ENCODE measurements around the gene SPATA18. TPM values are rescaled to one million over a fixed set of nuclear protein-coding genes. Genes with fewer than 3 reads are reported as not detected.
A peak's percentile ranks its signal among the peaks of the same experiment; 100 is the strongest.
"Not testable (repeated sequence)": the region's sequence is repeated elsewhere in the genome, so short reads cannot be mapped to it uniquely, and the experiment has no call there.

Gene SPATA18
- polyA plus RNA-seq, 3 donors = 1.3 to 1.4 (median 1.3) TPM

DNA sequence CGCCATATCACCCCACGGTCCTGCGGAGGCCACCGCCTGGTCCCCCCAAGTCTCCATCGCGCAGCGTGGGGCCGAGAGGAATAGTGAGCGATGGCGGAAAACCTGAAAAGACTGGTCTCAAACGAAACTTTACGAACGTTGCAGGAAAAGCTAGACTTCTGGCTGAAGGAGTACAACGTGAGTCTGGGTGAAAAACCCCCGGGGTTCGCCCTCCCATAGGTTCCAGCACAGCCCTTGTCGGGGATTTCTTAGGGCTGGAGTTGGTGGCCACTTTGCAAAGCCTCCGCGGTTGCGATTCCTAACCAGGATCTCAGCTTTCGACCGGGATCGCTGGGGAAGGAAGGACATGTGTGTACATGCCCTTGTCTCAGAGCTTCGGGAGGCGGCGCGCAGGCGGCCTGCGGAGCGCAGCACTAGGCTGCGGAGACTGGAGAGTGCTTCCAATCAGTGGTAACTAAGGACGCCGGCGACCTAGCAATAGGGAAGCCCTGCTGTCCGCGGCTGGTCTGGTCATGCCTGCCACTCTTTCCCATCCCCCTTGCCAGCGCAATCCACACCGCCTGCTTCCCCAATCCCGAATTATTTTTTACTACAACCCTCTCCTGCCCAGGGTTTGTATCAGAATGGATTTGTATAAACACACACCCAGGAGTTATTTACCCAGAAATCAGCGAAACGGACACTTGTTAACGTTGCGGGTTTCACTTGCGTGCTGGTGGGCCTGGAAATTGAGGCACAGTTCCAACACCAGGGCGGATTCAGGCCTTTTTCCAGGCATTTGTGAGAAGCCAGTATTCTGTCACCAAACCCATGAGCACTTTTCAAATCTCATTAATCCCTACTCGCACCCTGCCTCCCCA lies 741 bp downstream of the SPATA18 start:
- no peak for DNase-seq (ENCODE audit: low read depth in 3 of 3, low spot score in 2 of 3)

GRCh38 chr4:52052475-52052780 lies 1.3 kb downstream of the SPATA18 start:
- DNase-seq (ENCODE audit: low read depth in 3 of 3, low spot score in 2 of 3) = no peak

DNA sequence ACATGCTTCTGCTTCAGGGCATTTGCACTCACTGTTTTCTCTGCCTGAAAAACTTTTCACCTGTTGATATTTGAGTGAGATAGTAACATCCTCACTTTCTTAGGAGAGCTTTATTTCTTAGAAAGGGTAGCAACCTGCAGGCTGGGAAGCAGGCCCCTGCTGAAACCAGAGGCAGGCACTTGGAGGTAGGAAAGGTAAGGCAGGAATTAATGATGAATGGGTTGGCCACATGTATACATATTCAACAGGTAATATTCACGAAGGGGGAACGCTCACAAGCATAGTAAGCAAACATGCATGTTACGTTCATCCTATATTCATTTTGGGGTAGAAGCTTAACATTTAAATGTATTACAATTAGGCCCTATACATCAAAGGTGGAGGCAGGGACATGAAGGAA lies 3.1 kb downstream of the SPATA18 start:
- DNase-seq (ENCODE audit: low read depth in 3 of 3, low spot score in 2 of 3) = no peak

GRCh38 chr4:52057196-52057595 lies 6.1 kb downstream of the SPATA18 start:
- DNase-seq (ENCODE audit: low read depth in 3 of 3, low spot score in 2 of 3) = no peak

- DNase-seq (ENCODE audit: low read depth in 3 of 3, low spot score in 2 of 3) = no peak
These were observed 7.2 kb downstream of the SPATA18 start for GRCh38 chr4:52058275-52058674.

GRCh38 chr4:52059372-52059771 lies 8.3 kb downstream of the SPATA18 start:
- no peak for DNase-seq (ENCODE audit: low read depth in 3 of 3, low spot score in 2 of 3)

- DNase-seq (ENCODE audit: low read depth in 3 of 3, low spot score in 2 of 3) = no peak
These were observed 18.5 kb downstream of the SPATA18 start for GRCh38 chr4:52069571-52069970.

- no peak for DNase-seq (ENCODE audit: low read depth in 3 of 3, low spot score in 2 of 3)
These were observed 20.9 kb downstream of the SPATA18 start for GRCh38 chr4:52071791-52072546.

GRCh38 chr4:52076731-52077130 lies 25.6 kb downstream of the SPATA18 start:
- peak in 1 of 3 donors; percentile 15 for DNase-seq (ENCODE audit: low read depth in 3 of 3, low spot score in 2 of 3)

DNA sequence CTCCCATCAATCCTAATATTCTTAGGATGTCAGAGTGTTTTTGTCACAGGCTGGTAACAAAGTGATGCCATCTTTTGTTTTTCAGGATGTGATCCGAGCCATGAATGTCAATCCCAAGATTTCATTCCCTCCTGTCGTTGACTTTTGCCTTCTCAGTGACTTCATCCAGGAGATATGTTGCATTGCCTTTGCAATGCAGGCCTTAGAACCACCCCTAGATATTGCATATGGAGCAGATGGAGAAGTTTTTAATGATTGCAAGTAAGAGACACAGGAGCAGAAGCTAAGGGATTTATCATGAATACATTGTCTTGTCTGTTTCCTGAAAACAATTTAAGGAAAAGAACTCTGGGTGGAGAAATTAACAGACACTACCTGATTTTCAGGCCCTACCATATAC lies 28.6 kb downstream of the SPATA18 start:
- DNase-seq (ENCODE audit: low read depth in 3 of 3, low spot score in 2 of 3) = no peak

- DNase-seq (ENCODE audit: low read depth in 3 of 3, low spot score in 2 of 3) = no peak
These were observed 30.1 kb downstream of the SPATA18 start for GRCh38 chr4:52081216-52081615.

GRCh38 chr4:52086425-52086824 lies 35.3 kb downstream of the SPATA18 start:
- not testable (repeated sequence) for DNase-seq (ENCODE audit: low read depth in 3 of 3, low spot score in 2 of 3)

DNA sequence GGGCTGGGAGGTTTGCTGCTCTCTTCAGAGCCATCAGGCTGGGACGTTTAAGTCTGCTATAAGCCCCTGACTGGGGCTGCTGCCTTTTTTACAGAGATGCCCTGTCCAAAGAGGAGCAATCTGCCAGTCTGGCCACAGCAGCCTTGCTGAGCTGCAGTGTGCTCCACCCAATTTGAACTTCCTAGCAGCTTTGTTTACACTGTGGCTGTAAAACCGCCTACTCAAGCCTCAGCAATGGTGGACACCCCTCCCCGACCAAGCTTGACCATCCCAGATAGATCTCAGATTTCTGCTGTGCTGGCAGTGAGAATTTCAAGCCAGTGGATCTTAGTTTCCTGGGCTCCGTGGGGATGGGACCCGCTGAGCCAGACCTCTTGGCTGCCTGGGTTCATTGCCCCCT lies 40.7 kb downstream of the SPATA18 start:
- DNase-seq (ENCODE audit: low read depth in 3 of 3, low spot score in 2 of 3) = no peak

DNA sequence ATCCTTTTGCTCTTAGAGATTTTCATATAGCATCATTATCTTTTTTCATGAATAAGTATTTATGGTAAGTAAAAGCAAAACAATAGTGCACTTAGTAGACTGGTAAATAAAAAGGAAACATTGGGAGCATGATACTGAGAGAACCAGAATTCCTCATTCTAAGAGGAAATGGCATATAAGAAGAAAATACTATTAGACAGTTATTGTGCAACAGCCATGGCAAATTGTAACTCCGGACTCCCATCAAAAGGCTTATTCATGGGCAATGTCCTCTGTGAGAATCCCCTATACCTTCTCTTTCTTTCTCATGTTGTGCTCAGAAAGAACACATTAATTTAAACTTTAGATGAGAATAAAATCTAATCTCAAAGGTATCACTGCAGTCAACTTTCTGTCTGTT lies 42.4 kb downstream of the SPATA18 start:
- no peak for DNase-seq (ENCODE audit: low read depth in 3 of 3, low spot score in 2 of 3)

DNA sequence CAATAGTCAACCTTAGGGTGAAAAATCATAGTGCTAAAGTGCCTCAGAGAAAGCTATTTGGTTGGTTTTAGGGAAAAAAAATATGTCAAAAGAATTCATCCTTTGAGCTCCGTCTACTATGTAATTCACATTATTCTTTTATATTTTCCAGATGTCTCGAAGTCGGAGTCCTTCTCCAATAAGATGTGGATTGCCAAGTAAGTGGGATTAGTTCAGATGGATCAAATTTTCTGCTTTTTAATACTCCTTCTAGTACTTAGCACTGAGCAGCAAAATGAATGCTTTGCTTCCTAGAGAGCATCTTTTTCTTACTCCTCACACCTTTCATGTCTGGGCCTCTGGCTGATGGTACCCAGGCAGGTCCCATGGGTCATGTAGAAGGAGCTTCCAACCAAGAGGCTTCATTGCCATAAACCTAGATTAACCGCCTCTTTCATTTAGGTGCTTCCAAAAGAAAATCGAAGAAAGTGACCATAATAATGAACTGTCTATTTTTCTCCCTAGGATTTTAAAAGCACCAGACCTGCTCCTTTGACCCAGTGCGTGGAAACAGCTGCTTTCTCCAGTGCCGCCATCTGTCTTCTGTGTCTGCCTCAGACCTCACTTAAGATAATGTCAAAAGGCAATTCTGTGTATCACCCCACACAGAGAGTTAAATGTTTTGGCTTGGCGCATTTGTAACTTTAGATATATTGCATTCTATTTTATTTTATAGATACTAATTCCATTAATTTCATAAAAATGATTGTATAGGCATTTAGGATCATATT lies 43.5 kb downstream of the SPATA18 start:
- no peak for DNase-seq (ENCODE audit: low read depth in 3 of 3, low spot score in 2 of 3)

DNA sequence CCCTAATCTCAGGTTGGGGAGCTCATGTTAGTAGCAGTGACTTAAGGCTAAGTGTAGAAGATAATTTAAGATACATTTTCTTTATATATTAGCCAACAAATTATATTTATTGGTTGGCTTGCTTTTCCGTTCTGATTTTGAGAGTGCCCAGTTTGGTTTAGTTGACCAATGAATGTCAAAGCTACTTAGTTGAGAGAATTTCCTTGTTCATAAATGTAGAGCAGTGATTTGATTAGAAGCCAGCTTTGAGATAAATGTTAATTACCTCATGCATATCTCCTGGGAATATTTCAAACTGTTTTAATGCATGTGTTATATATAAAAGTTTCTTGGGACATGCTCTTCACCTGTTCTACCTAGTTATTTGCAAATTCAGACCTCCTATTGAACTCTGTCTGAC lies 44.3 kb downstream of the SPATA18 start:
- no peak for DNase-seq (ENCODE audit: low read depth in 3 of 3, low spot score in 2 of 3)

- DNase-seq (ENCODE audit: low read depth in 3 of 3, low spot score in 2 of 3) = no peak
These were observed 44.9 kb downstream of the SPATA18 start for GRCh38 chr4:52096048-52096447.

DNA sequence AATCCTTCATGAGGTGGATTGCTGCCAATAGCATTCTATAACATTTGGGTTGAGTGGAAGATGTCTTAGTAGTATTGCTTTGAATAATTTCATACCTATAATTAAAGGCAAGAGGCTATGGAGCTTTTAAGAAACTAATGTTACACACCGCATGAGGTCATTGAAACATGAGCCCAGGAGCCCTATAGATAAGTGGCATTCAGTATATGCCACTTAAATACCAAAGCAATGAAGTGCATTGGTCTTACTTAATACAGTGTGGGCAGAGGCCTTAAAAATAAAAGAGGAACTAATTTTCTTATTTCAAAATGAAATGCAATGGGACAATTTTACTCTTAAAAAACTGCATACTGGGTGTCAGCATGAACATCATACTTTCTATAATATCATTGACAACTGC lies 47.5 kb downstream of the SPATA18 start:
- no peak for DNase-seq (ENCODE audit: low read depth in 3 of 3, low spot score in 2 of 3)

- no peak for DNase-seq (ENCODE audit: low read depth in 3 of 3, low spot score in 2 of 3)
These were observed 48.9 kb downstream of the SPATA18 start for GRCh38 chr4:52099860-52100461.

GRCh38 chr4:52102587-52102986 lies 51.5 kb downstream of the SPATA18 start:
- DNase-seq (ENCODE audit: low read depth in 3 of 3, low spot score in 2 of 3) = no peak

GRCh38 chr4:52103319-52103718 lies 52.2 kb downstream of the SPATA18 start:
- DNase-seq (ENCODE audit: low read depth in 3 of 3, low spot score in 2 of 3) = peak in 1 of 3 donors; percentile 19
